BJ (cell line): ENCODE results near the gene H6PD. TPM values are rescaled to one million over a fixed set of nuclear protein-coding genes. Genes with fewer than 3 reads are reported as not detected.

Experiments used
- CTCF ChIA-PET: fragments of 350-600 bp; formaldehyde crosslinking; extraction: SDS; loops from one replicate; lab custom pipeline; 2021; ENCODE audit warnings: antibody characterized with exemption, inconsistent platforms; lab: Yijun Ruan, JAX
- POLR2A ChIA-PET: fragments of 300-600 bp; sonication (Branson Sonifier 250); formaldehyde crosslinking; extraction: SDS; loops from one replicate; lab custom pipeline; 2021; ENCODE audit warnings: antibody characterized with exemption; lab: Charles Lee
- DNase-seq: peaks from one replicate; pipeline ENCODE4 v3.0.0-alpha.2; 2011; ENCODE audit warnings: low read depth
- H3K27me3 ChIP-seq: 2 replicates; pipeline ENCODE4 v1.6.0; 2011; ENCODE audit warnings: low read length; ENCODE audit not compliant: control insufficient read depth, insufficient read depth
- H3K36me3 ChIP-seq: 2 replicates; pipeline ENCODE4 v1.5.1; 2011; ENCODE audit warnings: low read length; ENCODE audit not compliant: control insufficient read depth, insufficient read depth
- H3K4me3 ChIP-seq: 2 replicates; pipeline ENCODE4 v1.5.1; 2011; ENCODE audit warnings: low read depth, mild to moderate bottlenecking, control low read depth, low read length
- polyA plus RNA-seq: library from polyadenylated mRNA; depleted of rRNA; stranded (reverse); fragments of >200 nt; gene quantifications from 2 replicates; pipeline ENCODE4 v1.2.3, GENCODE V29; 2011
- TF ChIP-seq, protein P1 (sequence below): IDR thresholded peaks from 2 replicates; pipeline ENCODE4 v1.5.1; 2011; ENCODE audit warnings: low read depth, mild to moderate bottlenecking, control low read depth, inconsistent platforms, low read length, moderate library complexity; ENCODE audit not compliant: insufficient read depth

Gene H6PD
- polyA plus RNA-seq, 1 experiment: 16.6 TPM

DNA sequence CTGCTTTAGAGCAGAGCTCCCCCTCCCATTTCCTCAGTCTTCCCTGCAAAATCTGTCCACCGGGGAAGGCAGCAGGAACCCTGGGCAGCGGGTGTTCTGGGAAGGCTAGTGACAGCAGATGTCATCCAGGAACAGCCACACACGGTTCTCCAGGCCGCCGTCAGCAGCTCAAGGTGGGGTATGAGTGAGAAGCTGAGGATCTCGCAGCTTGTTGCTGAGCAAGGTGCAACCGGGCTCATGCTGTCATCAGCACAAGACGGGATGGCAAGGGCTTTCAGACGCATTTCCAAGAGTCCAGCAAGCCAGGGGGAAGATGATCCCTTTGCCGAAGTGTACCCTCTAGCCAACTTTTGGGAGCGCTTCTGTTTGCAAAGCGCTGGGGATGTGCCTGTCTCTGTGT, 35.1 kb downstream of the H6PD start:
- Histone ChIP-seq H3K4me3 (no peak overlapping the region), H3K27me3 (no peaks in the 10 kb centered on the region), H3K36me3 (peaks cover 5% of the 10 kb centered on the region)
- POLR2A ChIA-PET: no interaction called here
- TF ChIP-seq, protein P1, sequence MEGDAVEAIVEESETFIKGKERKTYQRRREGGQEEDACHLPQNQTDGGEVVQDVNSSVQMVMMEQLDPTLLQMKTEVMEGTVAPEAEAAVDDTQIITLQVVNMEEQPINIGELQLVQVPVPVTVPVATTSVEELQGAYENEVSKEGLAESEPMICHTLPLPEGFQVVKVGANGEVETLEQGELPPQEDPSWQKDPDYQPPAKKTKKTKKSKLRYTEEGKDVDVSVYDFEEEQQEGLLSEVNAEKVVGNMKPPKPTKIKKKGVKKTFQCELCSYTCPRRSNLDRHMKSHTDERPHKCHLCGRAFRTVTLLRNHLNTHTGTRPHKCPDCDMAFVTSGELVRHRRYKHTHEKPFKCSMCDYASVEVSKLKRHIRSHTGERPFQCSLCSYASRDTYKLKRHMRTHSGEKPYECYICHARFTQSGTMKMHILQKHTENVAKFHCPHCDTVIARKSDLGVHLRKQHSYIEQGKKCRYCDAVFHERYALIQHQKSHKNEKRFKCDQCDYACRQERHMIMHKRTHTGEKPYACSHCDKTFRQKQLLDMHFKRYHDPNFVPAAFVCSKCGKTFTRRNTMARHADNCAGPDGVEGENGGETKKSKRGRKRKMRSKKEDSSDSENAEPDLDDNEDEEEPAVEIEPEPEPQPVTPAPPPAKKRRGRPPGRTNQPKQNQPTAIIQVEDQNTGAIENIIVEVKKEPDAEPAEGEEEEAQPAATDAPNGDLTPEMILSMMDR: no peak
- CTCF ChIA-PET: interaction anchor here (0.8 to 4.7 kb wide), 5 partner anchors 18 to 223 kb away, joined by 3 to 86 read pairs (median 6); no protein-coding TSS in a partner anchor
- no peak for DNase-seq

DNA sequence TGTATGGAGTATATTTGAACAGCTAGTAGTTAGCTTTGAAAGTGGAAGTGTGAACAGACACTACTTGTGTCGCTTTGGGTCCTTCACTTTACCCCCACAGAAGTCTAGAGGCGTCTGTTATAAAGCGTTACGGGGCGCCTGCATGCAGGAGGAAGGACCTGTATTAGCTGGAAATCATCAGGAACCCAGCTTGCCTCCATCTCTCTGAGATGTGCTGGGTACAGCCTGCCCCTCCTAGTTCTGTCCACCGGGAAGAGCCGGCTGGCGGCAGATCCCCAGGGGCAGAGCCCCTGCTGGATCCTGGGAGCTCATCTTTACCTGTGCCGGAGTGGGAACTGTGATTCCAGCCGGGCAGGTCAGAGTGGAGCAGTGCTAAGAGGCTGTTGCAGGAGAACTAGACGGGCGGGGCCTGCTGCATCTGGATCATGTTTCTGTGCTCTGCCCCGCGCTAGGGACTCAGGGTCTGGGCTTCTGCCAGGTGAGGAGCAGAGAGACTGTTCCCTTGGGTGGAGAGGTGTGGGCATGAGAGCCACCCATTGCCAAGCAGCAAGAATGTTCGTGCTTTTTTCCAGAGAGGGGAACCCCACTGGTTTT, 35.8 kb downstream of the H6PD start:
- DNase-seq: no peak
- Histone ChIP-seq H3K36me3 (peaks cover 3% of the 10 kb centered on the region), H3K27me3 (no peaks in the 10 kb centered on the region), H3K4me3 (no peak overlapping the region)
- POLR2A ChIA-PET: no interaction called here
- CTCF ChIA-PET: interaction anchor here (0.8 to 4.7 kb wide), 5 partner anchors 17 to 222 kb away, joined by 3 to 86 read pairs (median 6); no protein-coding TSS in a partner anchor
- TF ChIP-seq, protein P1: no peak

DNA sequence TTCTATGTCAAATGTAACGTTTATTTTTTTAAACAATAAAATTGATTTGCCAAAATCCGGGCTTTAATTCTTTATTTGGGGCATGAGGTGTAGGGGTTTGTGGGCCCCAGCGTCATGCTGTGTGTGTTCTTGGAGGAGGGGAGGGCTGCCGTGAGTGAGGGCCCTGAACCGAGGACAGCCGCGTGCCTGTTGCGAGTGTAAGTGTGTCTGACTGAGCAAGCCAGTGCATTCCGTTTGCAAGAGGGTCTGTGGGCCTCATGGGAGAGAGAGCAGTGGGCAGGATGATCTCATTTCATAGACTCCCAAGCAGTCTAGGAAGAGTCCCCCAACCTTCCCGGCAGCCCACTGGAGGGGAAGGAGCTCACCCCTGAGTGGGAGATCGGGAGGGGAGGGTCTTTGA, 36.7 kb downstream of the H6PD start:
- no peak overlapping the region for H3K4me3 ChIP-seq
- peaks cover 3% of the 10 kb centered on the region for H3K36me3 ChIP-seq
- ChIA-PET CTCF (interaction anchor here (2.4 to 4.7 kb wide), 3 partner anchors 185 to 221 kb away, joined by 11 to 86 read pairs (median 12); no protein-coding TSS in a partner anchor), POLR2A (no interaction called here)
- DNase-seq: no peak
- H3K27me3 ChIP-seq: no peaks in the 10 kb centered on the region
- TF ChIP-seq, protein P1: no peak

DNA sequence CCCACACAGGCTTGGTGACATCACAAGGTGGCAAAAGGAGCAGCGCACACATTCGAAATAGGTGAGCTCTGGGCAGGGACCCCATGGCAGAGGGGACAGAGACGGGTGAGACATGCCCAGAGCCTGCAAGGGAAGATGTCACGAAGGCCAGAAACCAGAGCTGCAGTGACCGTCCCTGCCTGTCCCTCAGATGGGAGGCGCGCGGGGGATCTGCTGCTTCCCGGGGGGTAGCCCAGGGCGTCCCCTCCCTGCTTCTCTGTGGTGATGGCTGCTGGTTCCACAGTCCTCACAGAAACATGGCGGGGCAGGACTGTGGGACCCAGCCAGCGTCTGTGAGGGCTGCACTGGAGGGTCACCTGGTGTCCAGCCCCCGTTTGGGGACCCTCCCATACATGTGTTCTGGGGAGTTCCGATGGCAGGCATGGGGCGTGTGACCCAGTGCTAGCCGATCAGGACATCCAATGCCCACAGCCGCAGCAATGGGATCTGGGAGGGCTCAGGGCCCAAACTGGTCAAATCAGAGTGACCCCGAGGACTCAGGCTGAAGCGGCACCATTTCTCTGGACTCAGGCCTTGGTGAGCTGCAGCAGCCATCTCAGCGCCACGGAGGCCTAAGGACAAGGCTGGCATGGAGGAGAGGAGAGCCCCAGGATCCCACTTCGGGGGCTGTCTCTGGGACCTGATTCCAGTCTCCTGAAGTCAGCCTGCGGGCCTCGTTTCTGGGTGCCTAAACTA, 37.5 kb downstream of the H6PD start:
- TF ChIP-seq, protein P1: no peak
- POLR2A ChIA-PET: no interaction called here
- no peak for DNase-seq
- H3K4me3 ChIP-seq: no peak overlapping the region
- peaks cover 3% of the 10 kb centered on the region for H3K36me3 ChIP-seq
- no peaks in the 10 kb centered on the region for H3K27me3 ChIP-seq
- CTCF ChIA-PET: interaction anchor here (0.5 to 2.8 kb wide), 4 partner anchors 18 to 218 kb away, joined by 3 to 12 read pairs (median 8); no protein-coding TSS in a partner anchor

DNA sequence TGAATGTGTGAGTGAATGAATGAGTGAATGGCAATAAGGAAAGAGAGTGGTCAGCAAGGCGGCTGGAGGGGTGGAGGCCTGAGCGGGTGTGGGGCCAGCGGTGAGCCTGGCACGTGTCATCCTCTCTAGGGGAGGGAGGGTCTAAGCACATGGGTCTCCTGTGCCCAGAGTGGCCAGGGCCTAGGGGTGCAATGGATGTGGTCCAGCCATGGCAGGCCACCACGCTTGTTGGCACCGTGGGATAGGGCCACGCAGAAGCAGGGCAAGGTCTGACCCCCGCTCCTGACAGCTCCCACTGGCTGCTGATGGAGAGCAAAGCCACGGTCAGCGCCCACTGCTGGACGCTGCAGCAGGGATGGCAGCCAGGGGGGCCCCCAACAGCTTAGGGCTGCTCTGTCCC, 38.6 kb downstream of the H6PD start:
- H3K27me3 ChIP-seq: no peaks in the 10 kb centered on the region
- peaks cover 1% of the 10 kb centered on the region; the same call in 1 of the 2 replicates for H3K36me3 ChIP-seq
- TF ChIP-seq, protein P1: no peak
- POLR2A ChIA-PET: no interaction called here
- CTCF ChIA-PET: interaction anchor here (0.6 to 2.8 kb wide), 4 partner anchors 7 to 217 kb away, joined by 3 to 12 read pairs (median 9); no protein-coding TSS in a partner anchor
- DNase-seq: no peak
- no peak overlapping the region for H3K4me3 ChIP-seq
